Measurements from ENCODE around the gene S100A2. TPM values are rescaled to one million over a fixed set of nuclear protein-coding genes. Genes with fewer than 3 reads are reported as not detected.

S100A2 gene
- total and polyA plus RNA-seq, 2 of the 13 experiments (the other 11 are each of a cell fraction or from before 2014, with no cell fraction given), result 1.2 TPM

- no peak for TF ChIP-seq ZNF225 (CRISPR knock-in tag; IDR thresholded peaks at IDR 0.05)
- TF ChIP-seq DPF2 (CRISPR knock-in tag; IDR thresholded peaks at IDR 0.05; ENCODE audit: borderline replicate concordance, low read depth), result no peak
- no peak for TF ChIP-seq TRIM22 (IDR thresholded peaks at IDR 0.05)
- TF ChIP-seq HOXA7 (CRISPR knock-in tag; IDR thresholded peaks at IDR 0.05), result no peak
- TF ChIP-seq, protein P1, sequence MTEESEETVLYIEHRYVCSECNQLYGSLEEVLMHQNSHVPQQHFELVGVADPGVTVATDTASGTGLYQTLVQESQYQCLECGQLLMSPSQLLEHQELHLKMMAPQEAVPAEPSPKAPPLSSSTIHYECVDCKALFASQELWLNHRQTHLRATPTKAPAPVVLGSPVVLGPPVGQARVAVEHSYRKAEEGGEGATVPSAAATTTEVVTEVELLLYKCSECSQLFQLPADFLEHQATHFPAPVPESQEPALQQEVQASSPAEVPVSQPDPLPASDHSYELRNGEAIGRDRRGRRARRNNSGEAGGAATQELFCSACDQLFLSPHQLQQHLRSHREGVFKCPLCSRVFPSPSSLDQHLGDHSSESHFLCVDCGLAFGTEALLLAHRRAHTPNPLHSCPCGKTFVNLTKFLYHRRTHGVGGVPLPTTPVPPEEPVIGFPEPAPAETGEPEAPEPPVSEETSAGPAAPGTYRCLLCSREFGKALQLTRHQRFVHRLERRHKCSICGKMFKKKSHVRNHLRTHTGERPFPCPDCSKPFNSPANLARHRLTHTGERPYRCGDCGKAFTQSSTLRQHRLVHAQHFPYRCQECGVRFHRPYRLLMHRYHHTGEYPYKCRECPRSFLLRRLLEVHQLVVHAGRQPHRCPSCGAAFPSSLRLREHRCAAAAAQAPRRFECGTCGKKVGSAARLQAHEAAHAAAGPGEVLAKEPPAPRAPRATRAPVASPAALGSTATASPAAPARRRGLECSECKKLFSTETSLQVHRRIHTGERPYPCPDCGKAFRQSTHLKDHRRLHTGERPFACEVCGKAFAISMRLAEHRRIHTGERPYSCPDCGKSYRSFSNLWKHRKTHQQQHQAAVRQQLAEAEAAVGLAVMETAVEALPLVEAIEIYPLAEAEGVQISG (CRISPR knock-in tag; IDR thresholded peaks at IDR 0.05), result peak; percentile 52
- no peak for TF ChIP-seq ZNF224 (CRISPR knock-in tag; IDR thresholded peaks at IDR 0.05)
- no peak for TF ChIP-seq RNF2 (conservative IDR thresholded peaks at IDR 0.05; ENCODE audit: low read depth)
- TF ChIP-seq CENPX (CRISPR knock-in tag; IDR thresholded peaks at IDR 0.05), result no peak
- no peak for TF ChIP-seq ARNTL (CRISPR knock-in tag; IDR thresholded peaks at IDR 0.05)
- TF ChIP-seq, protein P2, sequence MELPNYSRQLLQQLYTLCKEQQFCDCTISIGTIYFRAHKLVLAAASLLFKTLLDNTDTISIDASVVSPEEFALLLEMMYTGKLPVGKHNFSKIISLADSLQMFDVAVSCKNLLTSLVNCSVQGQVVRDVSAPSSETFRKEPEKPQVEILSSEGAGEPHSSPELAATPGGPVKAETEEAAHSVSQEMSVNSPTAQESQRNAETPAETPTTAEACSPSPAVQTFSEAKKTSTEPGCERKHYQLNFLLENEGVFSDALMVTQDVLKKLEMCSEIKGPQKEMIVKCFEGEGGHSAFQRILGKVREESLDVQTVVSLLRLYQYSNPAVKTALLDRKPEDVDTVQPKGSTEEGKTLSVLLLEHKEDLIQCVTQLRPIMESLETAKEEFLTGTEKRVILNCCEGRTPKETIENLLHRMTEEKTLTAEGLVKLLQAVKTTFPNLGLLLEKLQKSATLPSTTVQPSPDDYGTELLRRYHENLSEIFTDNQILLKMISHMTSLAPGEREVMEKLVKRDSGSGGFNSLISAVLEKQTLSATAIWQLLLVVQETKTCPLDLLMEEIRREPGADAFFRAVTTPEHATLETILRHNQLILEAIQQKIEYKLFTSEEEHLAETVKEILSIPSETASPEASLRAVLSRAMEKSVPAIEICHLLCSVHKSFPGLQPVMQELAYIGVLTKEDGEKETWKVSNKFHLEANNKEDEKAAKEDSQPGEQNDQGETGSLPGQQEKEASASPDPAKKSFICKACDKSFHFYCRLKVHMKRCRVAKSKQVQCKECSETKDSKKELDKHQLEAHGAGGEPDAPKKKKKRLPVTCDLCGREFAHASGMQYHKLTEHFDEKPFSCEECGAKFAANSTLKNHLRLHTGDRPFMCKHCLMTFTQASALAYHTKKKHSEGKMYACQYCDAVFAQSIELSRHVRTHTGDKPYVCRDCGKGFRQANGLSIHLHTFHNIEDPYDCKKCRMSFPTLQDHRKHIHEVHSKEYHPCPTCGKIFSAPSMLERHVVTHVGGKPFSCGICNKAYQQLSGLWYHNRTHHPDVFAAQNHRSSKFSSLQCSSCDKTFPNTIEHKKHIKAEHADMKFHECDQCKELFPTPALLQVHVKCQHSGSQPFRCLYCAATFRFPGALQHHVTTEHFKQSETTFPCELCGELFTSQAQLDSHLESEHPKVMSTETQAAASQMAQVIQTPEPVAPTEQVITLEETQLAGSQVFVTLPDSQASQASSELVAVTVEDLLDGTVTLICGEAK (IDR thresholded peaks at IDR 0.05), result no peak
- TF ChIP-seq, protein P2 (CRISPR knock-in tag; IDR thresholded peaks at IDR 0.05), result no peak
- no peak for TF ChIP-seq PHB2 (IDR thresholded peaks at IDR 0.05; ENCODE audit: partially characterized antibody)
- no peak for TF ChIP-seq ZBTB42 (CRISPR knock-in tag; IDR thresholded peaks at IDR 0.05)
- no peak for TF ChIP-seq ZMYM2 (CRISPR knock-in tag; IDR thresholded peaks at IDR 0.05)
- no peak; the same call in 1 of the 2 replicates for TF ChIP-seq ZBTB14 (CRISPR knock-in tag; IDR thresholded peaks at IDR 0.05)
Measured at GRCh38 chr1:153532769-153533599, 32.7 kb downstream of the S100A2 start (continued).

Data from HepG2 (cell line).